ENCODE data around the gene AP1G2. TPM values are rescaled to one million over a fixed set of nuclear protein-coding genes. Genes with fewer than 3 reads are reported as not detected.

The AP1G2 gene
- total and polyA plus RNA-seq, 8 donors = 39.1 to 531 (median 189) TPM

GRCh38 chr14:23536494-23536893 is 31.1 kb downstream of the AP1G2 start:
- intact Hi-C loops (cut with DNase I; ENCODE audit: low total_unique reads) = no loop called here
- WGBS, 5 donors = 86 to 96% (median 88%) methylated on average over 2 of the region's 2 CpGs
- peaks cover 0 to 11% (median 5%) of the 10 kb centered on the region in 4 donors for H3K36me3 ChIP-seq

GRCh38 chr14:23535943-23536342 is 31.6 kb downstream of the AP1G2 start:
- intact Hi-C loops (cut with DNase I; ENCODE audit: low total_unique reads) = no loop called here
- no peaks in the 10 kb centered on the region for H3K27me3 ChIP-seq
- peaks cover 0 to 11% (median 5%) of the 10 kb centered on the region in 4 donors for H3K36me3 ChIP-seq
- H3K4me1 ChIP-seq = peaks cover 0 to 10% (median 0%) of the 10 kb centered on the region in 4 donors
- no peak overlapping the region for H3K4me3 ChIP-seq
- no peak overlapping the region for H3K27ac ChIP-seq
- TF ChIP-seq POLR2A (IDR thresholded peaks at IDR 0.05) (no peak), EP300 (IDR thresholded peaks at IDR 0.05) (no peak), CTCF (IDR thresholded peaks at IDR 0.05) (no peak), POLR2AphosphoS5 (IDR thresholded peaks at IDR 0.05) (no peak)
- 82 to 88% (median 86%) methylated on average over 4 of the region's 4 CpGs for WGBS, 5 donors
- no peak for DNase-seq
- no peaks in the 10 kb centered on the region for H3K9me3 ChIP-seq

More at GRCh38 chr14:23536494-23536893, 31.1 kb downstream of the AP1G2 start:
- no peaks in the 10 kb centered on the region for H3K9me3 ChIP-seq
- TF ChIP-seq POLR2A (IDR thresholded peaks at IDR 0.05) (no peak), CTCF (IDR thresholded peaks at IDR 0.05) (no peak), POLR2AphosphoS5 (IDR thresholded peaks at IDR 0.05) (no peak), EP300 (IDR thresholded peaks at IDR 0.05) (no peak)
- H3K4me3 ChIP-seq = no peak overlapping the region
- H3K4me1 ChIP-seq = peaks cover 0 to 10% (median 0%) of the 10 kb centered on the region in 4 donors
- no peak overlapping the region for H3K27ac ChIP-seq
- no peaks in the 10 kb centered on the region for H3K27me3 ChIP-seq
- DNase-seq = no peak

- Histone ChIP-seq H3K4me3 (no peak overlapping the region), H3K27ac (no peak overlapping the region), H3K36me3 (peaks cover 0 to 11% (median 5%) of the 10 kb centered on the region in 4 donors), H3K4me1 (peaks cover 0 to 2% (median 0%) of the 10 kb centered on the region in 4 donors), H3K9me3 (no peaks in the 10 kb centered on the region), H3K27me3 (no peaks in the 10 kb centered on the region)
- intact Hi-C loops (cut with DNase I; ENCODE audit: low total_unique reads) = no loop called here
- TF ChIP-seq POLR2AphosphoS5 (IDR thresholded peaks at IDR 0.05) (no peak), CTCF (IDR thresholded peaks at IDR 0.05) (no peak), EP300 (IDR thresholded peaks at IDR 0.05) (no peak), POLR2A (IDR thresholded peaks at IDR 0.05) (no peak)
- no peak for DNase-seq
- WGBS, 5 donors = 92 to 95% (median 94%) methylated on average over 11 to 16 of the region's 16 CpGs
Observed at GRCh38 chr14:23533652-23534435, 33.7 kb downstream of the AP1G2 start.

- Histone ChIP-seq H3K27ac (no peak overlapping the region), H3K9me3 (no peaks in the 10 kb centered on the region), H3K27me3 (no peaks in the 10 kb centered on the region), H3K36me3 (peaks cover 0 to 12% (median 5%) of the 10 kb centered on the region in 4 donors), H3K4me3 (no peak overlapping the region), H3K4me1 (no peaks in the 10 kb centered on the region)
- 94 to 100% (median 95%) methylated on average over 5 to 7 of the region's 7 CpGs for WGBS, 5 donors
- TF ChIP-seq POLR2A (IDR thresholded peaks at IDR 0.05) = no peak
- no peak for TF ChIP-seq CTCF (IDR thresholded peaks at IDR 0.05)
- TF ChIP-seq EP300 (IDR thresholded peaks at IDR 0.05) = no peak
- no peak for TF ChIP-seq POLR2AphosphoS5 (IDR thresholded peaks at IDR 0.05)
- DNase-seq = no peak
- intact Hi-C loops (cut with DNase I; ENCODE audit: low total_unique reads) = no loop called here
Observed at GRCh38 chr14:23532658-23533057, 34.9 kb downstream of the AP1G2 start.
